Liver (tissue), 9 donors: ENCODE measurements around the gene WIPF1. TPM values are rescaled to one million over a fixed set of nuclear protein-coding genes. Genes with fewer than 3 reads are reported as not detected.

Experiments used
- DNase-seq: peaks from one replicate; pipeline ENCODE4 v3.0.0-alpha.2; 2017; ENCODE audit warnings: low spot score
- H3K27ac ChIP-seq, 2 donors: one replicate each; pipeline ENCODE4 v1.7.0; 2013; ENCODE audit warnings: inconsistent platforms in 2 of 2, low read length in 2 of 2, control low read depth in 1 of 2, low read depth in 1 of 2, mild to moderate bottlenecking in 1 of 2
- H3K27me3 ChIP-seq, 4 donors: one replicate each; pipeline versions ENCODE4 v1.6.1 to v1.7.0; 2013; ENCODE audit warnings: low read length in 3 of 4, inconsistent platforms in 1 of 4, mild to moderate bottlenecking in 1 of 4, moderate library complexity in 1 of 4; ENCODE audit not compliant: control insufficient read depth in 4 of 4, insufficient read depth in 4 of 4
- H3K36me3 ChIP-seq, 4 donors: one replicate each; pipeline versions ENCODE4 v1.6.1 to v1.7.0; 2013; ENCODE audit warnings: low read length in 3 of 4, mild to moderate bottlenecking in 3 of 4, low read depth in 1 of 4, moderate library complexity in 1 of 4; ENCODE audit not compliant: control insufficient read depth in 4 of 4, insufficient read depth in 3 of 4
- H3K4me1 ChIP-seq, 4 donors: one replicate each; pipeline versions ENCODE4 v1.6.1 to v1.7.0; 2013; ENCODE audit warnings: low read length in 3 of 4, mild to moderate bottlenecking in 3 of 4, moderate library complexity in 1 of 4; ENCODE audit not compliant: control insufficient read depth in 4 of 4, insufficient read depth in 4 of 4
- H3K4me3 ChIP-seq, 3 donors: one replicate each; pipeline versions ENCODE4 v1.6.1 to v1.7.0; 2013; ENCODE audit warnings: low read length in 3 of 3, control low read depth in 1 of 3, low read depth in 1 of 3, mild to moderate bottlenecking in 1 of 3
- H3K9ac ChIP-seq, 2 donors: one replicate each; pipeline ENCODE4 v1.7.0; 2013; ENCODE audit warnings: low read length in 2 of 2, mild to moderate bottlenecking in 2 of 2, moderate library complexity in 2 of 2, control low read depth in 1 of 2, low read depth in 1 of 2
- H3K9me3 ChIP-seq, 4 donors: one replicate each; pipeline versions ENCODE4 v1.6.1 to v1.7.0; 2013; ENCODE audit warnings: low read length in 3 of 4; ENCODE audit not compliant: control insufficient read depth in 4 of 4
- EGR1 ChIP-seq, 2 donors: IDR thresholded peaks; 2 replicates each; pipeline ENCODE4 v1.6.1; 2016 to 2018; ENCODE audit warnings: antibody characterized with exemption in 2 of 2, low read depth in 2 of 2
- FOXA1 ChIP-seq: IDR thresholded peaks from 2 replicates; pipeline ENCODE4 v1.6.1; 2016; ENCODE audit warnings: antibody characterized with exemption
- FOXA2 ChIP-seq: IDR thresholded peaks from 2 replicates; pipeline ENCODE4 v1.6.1; 2016; ENCODE audit warnings: antibody characterized with exemption
- GABPA ChIP-seq, 2 donors: IDR thresholded peaks in 1 of 2; conservative IDR thresholded peaks in 1 of 2; 2 replicates each; pipeline ENCODE4 v1.6.1; 2016; ENCODE audit warnings: antibody characterized with exemption in 2 of 2, mild to moderate bottlenecking in 1 of 2, moderate library complexity in 1 of 2
- HNF4A ChIP-seq, 2 donors: conservative IDR thresholded peaks; 2 replicates each; pipeline ENCODE4 v1.6.1; 2016; ENCODE audit warnings: antibody characterized with exemption in 2 of 2, mild to moderate bottlenecking in 2 of 2
- HNF4G ChIP-seq: IDR thresholded peaks from 2 replicates; pipeline ENCODE4 v1.6.1; 2016; ENCODE audit warnings: antibody characterized with exemption
- JUND ChIP-seq, 2 donors: IDR thresholded peaks; 2 replicates each; pipeline ENCODE4 v1.6.1; 2016; ENCODE audit warnings: antibody characterized with exemption in 2 of 2
- NR2F2 ChIP-seq: IDR thresholded peaks from 2 replicates; pipeline ENCODE4 v1.6.1; 2016; ENCODE audit warnings: antibody characterized with exemption
- RAD21 ChIP-seq, 2 donors: IDR thresholded peaks; 2 replicates each; pipeline ENCODE4 v1.6.1; 2016; ENCODE audit warnings: antibody characterized with exemption in 2 of 2, mild to moderate bottlenecking in 2 of 2
- RXRA ChIP-seq, 2 donors: IDR thresholded peaks; 2 replicates each; pipeline ENCODE4 v1.6.1; 2017 to 2018; ENCODE audit warnings: antibody characterized with exemption in 2 of 2, mild to moderate bottlenecking in 1 of 2
- SP1 ChIP-seq: IDR thresholded peaks from 2 replicates; pipeline ENCODE4 v1.6.1; 2018; ENCODE audit warnings: antibody characterized with exemption, mild to moderate bottlenecking
- TAF1 ChIP-seq: conservative IDR thresholded peaks from 2 replicates; pipeline ENCODE4 v1.6.1; 2016; ENCODE audit warnings: antibody characterized with exemption, mild to moderate bottlenecking
- YY1 ChIP-seq: IDR thresholded peaks from 2 replicates; pipeline ENCODE4 v1.6.1; 2016; ENCODE audit warnings: antibody characterized with exemption, mild to moderate bottlenecking
- WGBS: extraction: QIAGEN DNeasy Blood & Tissue Kit; methylation state at CpG from one replicate; pipeline ENCODE4 v1.1.7; 2013; 5-methylcytosine and 5-hydroxymethylcytosine counted together
- polyA plus RNA-seq, 2 donors: library from polyadenylated mRNA; stranded (reverse) in 1 of 2; unstranded in 1 of 2; fragments of 200-250 nt in 1 of 2; fragments of >200 nt in 1 of 2; fragmentation: Nextera tagmentation in 1 of 2; extraction: Ambion mirVana in 1 of 2; gene quantifications; one replicate each; pipeline versions ENCODE4 v1.2.1 to v1.2.3, GENCODE V29; 2013 to 2015
- total RNA-seq, 2 donors: library from RNA; depleted of rRNA; stranded (reverse); fragments of >200 nt; gene quantifications; one replicate each; pipeline ENCODE4 v1.2.3, GENCODE V29; 2014
- TF ChIP-seq, protein P1 (sequence below): IDR thresholded peaks from 2 replicates; pipeline ENCODE4 v1.6.1; 2016; ENCODE audit warnings: antibody characterized with exemption
- TF ChIP-seq, protein P2 (sequence below): IDR thresholded peaks from 2 replicates; pipeline ENCODE4 v1.6.1; 2016; ENCODE audit warnings: antibody characterized with exemption, mild to moderate bottlenecking
- TF ChIP-seq, protein P3 (sequence below): fragments of 150-350 bp; IDR thresholded peaks from 2 replicates; pipeline ENCODE4 v1.5.1; 2017; ENCODE audit warnings: improper control_type of control experiment, low read depth, low read length; ENCODE audit not compliant: missing input control
- TF ChIP-seq, protein P4 (sequence below): IDR thresholded peaks from 2 replicates; pipeline ENCODE4 v1.6.1; 2016; ENCODE audit warnings: antibody characterized with exemption
- donor health status: healthy.
- donor health status: healthy.
- donor health status: healthy.
- donor health status: healthy.
- donor health status: healthy.

The WIPF1 gene
- total and polyA plus RNA-seq, 4 donors: 4.7 to 7.7 (median 6.3) TPM

DNA sequence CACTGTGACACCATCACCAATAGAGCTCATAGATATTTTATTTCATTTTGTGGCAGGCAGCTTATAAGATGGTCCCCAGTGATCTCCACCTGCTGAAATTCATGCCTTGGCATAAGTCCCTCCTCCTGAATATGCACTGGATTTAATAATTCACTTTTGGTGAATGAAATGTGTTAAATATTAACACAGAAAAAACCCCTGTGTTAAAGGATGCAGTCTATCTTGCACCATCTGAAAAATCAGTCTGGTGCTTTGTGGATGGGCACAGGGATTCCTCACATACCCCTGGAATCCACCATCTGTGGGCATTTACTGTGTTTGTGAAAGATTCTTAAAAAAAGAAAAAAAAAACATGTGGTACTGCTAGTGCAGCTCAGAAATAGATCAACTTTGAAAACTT is 26.1 kb upstream of the WIPF1 start:
- no peak overlapping the region for H3K9ac ChIP-seq
- H3K9me3 ChIP-seq: no peaks in the 10 kb centered on the region
- TF ChIP-seq RAD21 (IDR thresholded peaks at IDR 0.05) (no peak), HNF4G (no peak), TAF1 (no peak), EGR1 (IDR thresholded peaks at IDR 0.05; ENCODE audit: low read depth in 2 of 2) (no peak), NR2F2 (no peak), YY1 (no peak), JUND (IDR thresholded peaks at IDR 0.05) (no peak), RXRA (IDR thresholded peaks at IDR 0.05) (no peak), FOXA2 (no peak), GABPA (IDR thresholded peaks at IDR 0.05 in 1 of 2, conservative IDR thresholded peaks at IDR 0.05 in 1 of 2) (no peak), FOXA1 (no peak), SP1 (no peak)
- TF ChIP-seq, protein P1, sequence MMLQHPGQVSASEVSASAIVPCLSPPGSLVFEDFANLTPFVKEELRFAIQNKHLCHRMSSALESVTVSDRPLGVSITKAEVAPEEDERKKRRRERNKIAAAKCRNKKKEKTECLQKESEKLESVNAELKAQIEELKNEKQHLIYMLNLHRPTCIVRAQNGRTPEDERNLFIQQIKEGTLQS: no peak
- TF ChIP-seq, protein P2, sequence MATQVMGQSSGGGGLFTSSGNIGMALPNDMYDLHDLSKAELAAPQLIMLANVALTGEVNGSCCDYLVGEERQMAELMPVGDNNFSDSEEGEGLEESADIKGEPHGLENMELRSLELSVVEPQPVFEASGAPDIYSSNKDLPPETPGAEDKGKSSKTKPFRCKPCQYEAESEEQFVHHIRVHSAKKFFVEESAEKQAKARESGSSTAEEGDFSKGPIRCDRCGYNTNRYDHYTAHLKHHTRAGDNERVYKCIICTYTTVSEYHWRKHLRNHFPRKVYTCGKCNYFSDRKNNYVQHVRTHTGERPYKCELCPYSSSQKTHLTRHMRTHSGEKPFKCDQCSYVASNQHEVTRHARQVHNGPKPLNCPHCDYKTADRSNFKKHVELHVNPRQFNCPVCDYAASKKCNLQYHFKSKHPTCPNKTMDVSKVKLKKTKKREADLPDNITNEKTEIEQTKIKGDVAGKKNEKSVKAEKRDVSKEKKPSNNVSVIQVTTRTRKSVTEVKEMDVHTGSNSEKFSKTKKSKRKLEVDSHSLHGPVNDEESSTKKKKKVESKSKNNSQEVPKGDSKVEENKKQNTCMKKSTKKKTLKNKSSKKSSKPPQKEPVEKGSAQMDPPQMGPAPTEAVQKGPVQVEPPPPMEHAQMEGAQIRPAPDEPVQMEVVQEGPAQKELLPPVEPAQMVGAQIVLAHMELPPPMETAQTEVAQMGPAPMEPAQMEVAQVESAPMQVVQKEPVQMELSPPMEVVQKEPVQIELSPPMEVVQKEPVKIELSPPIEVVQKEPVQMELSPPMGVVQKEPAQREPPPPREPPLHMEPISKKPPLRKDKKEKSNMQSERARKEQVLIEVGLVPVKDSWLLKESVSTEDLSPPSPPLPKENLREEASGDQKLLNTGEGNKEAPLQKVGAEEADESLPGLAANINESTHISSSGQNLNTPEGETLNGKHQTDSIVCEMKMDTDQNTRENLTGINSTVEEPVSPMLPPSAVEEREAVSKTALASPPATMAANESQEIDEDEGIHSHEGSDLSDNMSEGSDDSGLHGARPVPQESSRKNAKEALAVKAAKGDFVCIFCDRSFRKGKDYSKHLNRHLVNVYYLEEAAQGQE: no peak
- TF ChIP-seq, protein P3, sequence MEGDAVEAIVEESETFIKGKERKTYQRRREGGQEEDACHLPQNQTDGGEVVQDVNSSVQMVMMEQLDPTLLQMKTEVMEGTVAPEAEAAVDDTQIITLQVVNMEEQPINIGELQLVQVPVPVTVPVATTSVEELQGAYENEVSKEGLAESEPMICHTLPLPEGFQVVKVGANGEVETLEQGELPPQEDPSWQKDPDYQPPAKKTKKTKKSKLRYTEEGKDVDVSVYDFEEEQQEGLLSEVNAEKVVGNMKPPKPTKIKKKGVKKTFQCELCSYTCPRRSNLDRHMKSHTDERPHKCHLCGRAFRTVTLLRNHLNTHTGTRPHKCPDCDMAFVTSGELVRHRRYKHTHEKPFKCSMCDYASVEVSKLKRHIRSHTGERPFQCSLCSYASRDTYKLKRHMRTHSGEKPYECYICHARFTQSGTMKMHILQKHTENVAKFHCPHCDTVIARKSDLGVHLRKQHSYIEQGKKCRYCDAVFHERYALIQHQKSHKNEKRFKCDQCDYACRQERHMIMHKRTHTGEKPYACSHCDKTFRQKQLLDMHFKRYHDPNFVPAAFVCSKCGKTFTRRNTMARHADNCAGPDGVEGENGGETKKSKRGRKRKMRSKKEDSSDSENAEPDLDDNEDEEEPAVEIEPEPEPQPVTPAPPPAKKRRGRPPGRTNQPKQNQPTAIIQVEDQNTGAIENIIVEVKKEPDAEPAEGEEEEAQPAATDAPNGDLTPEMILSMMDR: no peak
- peaks cover 0 to 5% (median 0%) of the 10 kb centered on the region in 4 donors for H3K36me3 ChIP-seq
- H3K27me3 ChIP-seq: no peaks in the 10 kb centered on the region
- no peaks in the 10 kb centered on the region for H3K4me1 ChIP-seq
- H3K4me3 ChIP-seq: no peak overlapping the region
- H3K27ac ChIP-seq: no peak overlapping the region
- DNase-seq: no peak

DNA sequence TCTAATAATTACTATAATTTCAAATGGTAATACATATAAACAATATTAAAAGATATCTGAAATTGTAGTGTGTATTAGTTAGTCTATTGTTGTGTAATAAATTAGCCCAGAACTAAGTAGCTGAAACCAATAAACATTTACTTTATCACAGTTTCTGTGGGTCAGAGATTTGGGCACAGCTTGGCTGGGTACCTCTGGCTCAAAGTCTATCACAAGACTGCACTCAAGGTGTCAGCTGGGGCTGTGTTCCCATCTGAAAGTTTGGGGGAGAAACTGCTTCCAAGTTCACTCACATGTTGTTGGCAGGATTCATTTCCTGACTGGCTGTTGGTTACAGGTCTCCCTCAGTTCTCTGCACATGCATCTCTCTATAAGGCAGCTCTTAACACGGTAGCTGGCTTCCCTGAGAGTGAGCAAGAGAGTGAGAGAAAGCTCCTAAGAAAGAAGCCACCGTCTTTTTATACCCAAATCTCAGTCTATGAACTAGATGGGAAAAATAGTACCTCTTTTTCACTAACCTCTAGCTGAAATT is 25.6 kb upstream of the WIPF1 start:
- Histone ChIP-seq H3K36me3 (peaks cover 0 to 3% (median 0%) of the 10 kb centered on the region in 4 donors), H3K27me3 (no peaks in the 10 kb centered on the region), H3K4me3 (no peak overlapping the region), H3K9ac (no peak overlapping the region), H3K27ac (no peak overlapping the region), H3K4me1 (no peaks in the 10 kb centered on the region), H3K9me3 (no peaks in the 10 kb centered on the region)
- WGBS: 78% methylated on average over 2 of the region's 2 CpGs
- TF ChIP-seq, protein P4, sequence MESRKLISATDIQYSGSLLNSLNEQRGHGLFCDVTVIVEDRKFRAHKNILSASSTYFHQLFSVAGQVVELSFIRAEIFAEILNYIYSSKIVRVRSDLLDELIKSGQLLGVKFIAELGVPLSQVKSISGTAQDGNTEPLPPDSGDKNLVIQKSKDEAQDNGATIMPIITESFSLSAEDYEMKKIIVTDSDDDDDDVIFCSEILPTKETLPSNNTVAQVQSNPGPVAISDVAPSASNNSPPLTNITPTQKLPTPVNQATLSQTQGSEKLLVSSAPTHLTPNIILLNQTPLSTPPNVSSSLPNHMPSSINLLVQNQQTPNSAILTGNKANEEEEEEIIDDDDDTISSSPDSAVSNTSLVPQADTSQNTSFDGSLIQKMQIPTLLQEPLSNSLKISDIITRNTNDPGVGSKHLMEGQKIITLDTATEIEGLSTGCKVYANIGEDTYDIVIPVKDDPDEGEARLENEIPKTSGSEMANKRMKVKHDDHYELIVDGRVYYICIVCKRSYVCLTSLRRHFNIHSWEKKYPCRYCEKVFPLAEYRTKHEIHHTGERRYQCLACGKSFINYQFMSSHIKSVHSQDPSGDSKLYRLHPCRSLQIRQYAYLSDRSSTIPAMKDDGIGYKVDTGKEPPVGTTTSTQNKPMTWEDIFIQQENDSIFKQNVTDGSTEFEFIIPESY: no peak
- TF ChIP-seq JUND (IDR thresholded peaks at IDR 0.05) (no peak), SP1 (no peak), FOXA1 (no peak), RAD21 (IDR thresholded peaks at IDR 0.05) (no peak), HNF4A (conservative IDR thresholded peaks at IDR 0.05) (no peak), NR2F2 (no peak), HNF4G (no peak), GABPA (IDR thresholded peaks at IDR 0.05 in 1 of 2, conservative IDR thresholded peaks at IDR 0.05 in 1 of 2) (no peak)
- TF ChIP-seq, protein P3: no peak
- TF ChIP-seq, protein P2: no peak
- no peak for DNase-seq
